Measurements from ENCODE around the gene RIOX2.

DNA sequence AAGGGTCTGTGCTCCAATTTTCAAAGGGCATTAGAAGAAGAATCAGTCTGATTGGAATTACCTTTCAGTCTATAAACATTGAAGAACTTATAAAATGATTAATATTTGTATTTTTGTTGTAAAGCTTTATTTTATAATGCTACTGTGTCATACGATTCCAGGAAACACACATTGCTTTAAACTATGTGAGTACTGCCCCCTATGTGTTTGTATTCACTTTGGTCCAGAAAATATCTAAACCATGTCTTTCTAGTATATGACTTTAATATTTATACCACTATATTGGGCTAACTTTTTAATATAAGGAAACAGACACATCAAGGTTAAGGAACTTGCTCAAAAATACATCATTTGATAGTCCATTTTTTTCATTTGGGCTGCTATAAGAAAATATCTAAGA, 3.2 kb upstream of the RIOX2 start:
- TF ChIP-seq POLR2A (IDR thresholded peaks at IDR 0.05) = no peak
- TF ChIP-seq, protein P1, sequence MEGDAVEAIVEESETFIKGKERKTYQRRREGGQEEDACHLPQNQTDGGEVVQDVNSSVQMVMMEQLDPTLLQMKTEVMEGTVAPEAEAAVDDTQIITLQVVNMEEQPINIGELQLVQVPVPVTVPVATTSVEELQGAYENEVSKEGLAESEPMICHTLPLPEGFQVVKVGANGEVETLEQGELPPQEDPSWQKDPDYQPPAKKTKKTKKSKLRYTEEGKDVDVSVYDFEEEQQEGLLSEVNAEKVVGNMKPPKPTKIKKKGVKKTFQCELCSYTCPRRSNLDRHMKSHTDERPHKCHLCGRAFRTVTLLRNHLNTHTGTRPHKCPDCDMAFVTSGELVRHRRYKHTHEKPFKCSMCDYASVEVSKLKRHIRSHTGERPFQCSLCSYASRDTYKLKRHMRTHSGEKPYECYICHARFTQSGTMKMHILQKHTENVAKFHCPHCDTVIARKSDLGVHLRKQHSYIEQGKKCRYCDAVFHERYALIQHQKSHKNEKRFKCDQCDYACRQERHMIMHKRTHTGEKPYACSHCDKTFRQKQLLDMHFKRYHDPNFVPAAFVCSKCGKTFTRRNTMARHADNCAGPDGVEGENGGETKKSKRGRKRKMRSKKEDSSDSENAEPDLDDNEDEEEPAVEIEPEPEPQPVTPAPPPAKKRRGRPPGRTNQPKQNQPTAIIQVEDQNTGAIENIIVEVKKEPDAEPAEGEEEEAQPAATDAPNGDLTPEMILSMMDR (IDR thresholded peaks at IDR 0.05) = peak in 1 of 4 donors; percentile 3
